ENCODE measurements around the gene RAC3. TPM values are rescaled to one million over a fixed set of nuclear protein-coding genes. Genes with fewer than 3 reads are reported as not detected.

RAC3 gene
- total RNA-seq, result 17.8 TPM

GRCh38 chr17:82031303-82031884 lies at the start of gene RAC3:
RAC3 (plus strand) TSS chr17:82031678; CDS start chr17:82031762, 84 bp downstream.

GRCh38 chr17:82022310-82022980 lies 9.0 kb upstream of the RAC3 start, which contains the start of gene CENPX:
CENPX (minus strand) TSS chr17:82022878; CDS start chr17:82022861, 17 bp downstream.

GRCh38 chr17:82022981-82023446 lies 8.5 kb upstream of the RAC3 start, which contains the start of gene LRRC45:
LRRC45 (plus strand) TSS chr17:82023305; CDS start chr17:82023644, 339 bp downstream.

GRCh38 chr17:82037092-82037888 lies 5.8 kb downstream of the RAC3 start, which contains the start of gene DCXR:
DCXR (minus strand) TSS chr17:82037697; CDS start chr17:82037682, 15 bp downstream.

GRCh38 chr17:82051776-82052637 lies 20.5 kb downstream of the RAC3 start, which contains the start of the genes GPS1 and RFNG:
GPS1 (plus strand) TSS chr17:82051898; CDS start chr17:82051932, 34 bp downstream.
RFNG (minus strand) TSS chr17:82051811; CDS start chr17:82051766, 45 bp downstream.

GRCh38 chr17:82065638-82066303 lies 34.3 kb downstream of the RAC3 start, which contains the start of gene DUS1L:
DUS1L (minus strand) TSS chr17:82065804; CDS start chr17:82065059, 745 bp downstream.

Other genes with a start within 250 kb of the RAC3 start
- gene GCGR, start 227.5 kb upstream of the RAC3 start, total RNA-seq, result 0.27 TPM
- 76.1 TPM for gene MCRIP1, start 198.4 kb upstream of the RAC3 start, total RNA-seq
- gene PPP1R27, start 196.6 kb upstream of the RAC3 start, total RNA-seq, result not detected
- 232 TPM for gene P4HB, start 171.1 kb upstream of the RAC3 start, total RNA-seq
- gene ARHGDIA, start 160.3 kb upstream of the RAC3 start, total RNA-seq, result 54.5 TPM
- gene ALYREF, start 140.1 kb upstream of the RAC3 start, total RNA-seq, result 77.1 TPM
- 86.6 TPM for gene ANAPC11, start 140.0 kb upstream of the RAC3 start, total RNA-seq
- gene NPB, start 129.4 kb upstream of the RAC3 start, total RNA-seq, result 4.9 TPM
- gene PCYT2, start 120.3 kb upstream of the RAC3 start, total RNA-seq, result 16.2 TPM
- 13.4 TPM for gene SIRT7, start 113.5 kb upstream of the RAC3 start, total RNA-seq
- 17.0 TPM for gene MAFG, start 103.9 kb upstream of the RAC3 start, total RNA-seq
- gene PYCR1, start 94.4 kb upstream of the RAC3 start, total RNA-seq, result 54.3 TPM
- gene MYADML2, start 84.4 kb upstream of the RAC3 start, total RNA-seq, result 3.1 TPM
- 2.0 TPM for gene NOTUM, start 70.5 kb upstream of the RAC3 start, total RNA-seq
- gene ASPSCR1, start 54.0 kb upstream of the RAC3 start, total RNA-seq, result 29.6 TPM
- 20.3 TPM for gene CENPX, start 8.8 kb upstream of the RAC3 start, total RNA-seq
- 15.0 TPM for gene LRRC45, start 8.4 kb upstream of the RAC3 start, total RNA-seq
- gene DCXR, start 6.0 kb downstream of the RAC3 start, total RNA-seq, result 39.0 TPM
- gene RFNG, start 20.1 kb downstream of the RAC3 start, total RNA-seq, result 43.2 TPM
- gene GPS1, start 20.2 kb downstream of the RAC3 start, total RNA-seq, result 120 TPM
- gene DUS1L, start 34.1 kb downstream of the RAC3 start, total RNA-seq, result 60.2 TPM
- gene FASN, start 66.6 kb downstream of the RAC3 start, total RNA-seq, result 61.6 TPM
- 50.9 TPM for gene CCDC57, start 181.2 kb downstream of the RAC3 start, total RNA-seq
- 29.2 TPM for gene SLC16A3, start 197.4 kb downstream of the RAC3 start, total RNA-seq
- 82.4 TPM for gene CSNK1D, start 242.0 kb downstream of the RAC3 start, total RNA-seq

Measured in camera-type eye (tissue), 1 donor.